NT2/D1 (cell line): ENCODE measurements around the gene PNPLA7.
"Not testable (repeated sequence)": the region's sequence is repeated elsewhere in the genome, so short reads cannot be mapped to it uniquely, and the experiment has no call there.

Experiments used
- DNase-seq: peaks from one replicate; pipeline ENCODE4 v3.0.0-alpha.2; 2011; ENCODE audit warnings: low read depth, low spot score
- H3K27me3 ChIP-seq: 2 replicates; pipeline ENCODE4 v1.6.0; 2011; ENCODE audit warnings: mild to moderate bottlenecking; ENCODE audit not compliant: insufficient read length, insufficient read depth
- H3K36me3 ChIP-seq: 2 replicates; pipeline ENCODE4 v1.6.1; 2011; ENCODE audit warnings: mild to moderate bottlenecking, low read length, mixed read lengths; ENCODE audit not compliant: insufficient read depth, insufficient read length
- H3K4me1 ChIP-seq: 2 replicates; pipeline ENCODE4 v1.5.1; 2011; ENCODE audit not compliant: insufficient read depth, insufficient read length
- H3K4me3 ChIP-seq: 2 replicates; pipeline ENCODE4 v1.5.1; 2011; ENCODE audit warnings: low read depth; ENCODE audit not compliant: insufficient read length
- H3K9ac ChIP-seq: 2 replicates; pipeline ENCODE4 v1.6.0; 2011; ENCODE audit warnings: low read depth; ENCODE audit not compliant: insufficient read length
- H3K9me3 ChIP-seq: 2 replicates; pipeline ENCODE4 v1.5.1; 2011; ENCODE audit warnings: mild to moderate bottlenecking, low read length; ENCODE audit not compliant: insufficient read depth
- SUZ12 ChIP-seq: IDR thresholded peaks from 2 replicates; pipeline ENCODE4 v1.6.1; 2011; ENCODE audit not compliant: insufficient read length, insufficient read depth; ENCODE audit errors: extremely low read depth
- YY1 ChIP-seq: IDR thresholded peaks from 2 replicates; pipeline ENCODE4 v1.6.1; 2011; ENCODE audit not compliant: insufficient read length, insufficient read depth
- ZNF274 ChIP-seq: IDR thresholded peaks from 2 replicates; pipeline ENCODE4 v1.6.1; 2011; ENCODE audit warnings: mild to moderate bottlenecking, low read depth, low read length

PNPLA7 gene

GRCh38 chr9:137556069-137556838 is 6.1 kb upstream of the PNPLA7 start:
- no peak overlapping the region for H3K9ac ChIP-seq
- no peak for DNase-seq
- no peaks in the 10 kb centered on the region for H3K9me3 ChIP-seq
- H3K36me3 ChIP-seq: peaks cover 66% of the 10 kb centered on the region
- H3K27me3 ChIP-seq: no peaks in the 10 kb centered on the region
- no peak overlapping the region for H3K4me3 ChIP-seq
- no peak for TF ChIP-seq ZNF274
- TF ChIP-seq YY1: no peak
- TF ChIP-seq SUZ12: no peak
- no peaks in the 10 kb centered on the region for H3K4me1 ChIP-seq

- Histone ChIP-seq H3K36me3 (peaks cover 65% of the 10 kb centered on the region), H3K9ac (no peak overlapping the region), H3K9me3 (no peaks in the 10 kb centered on the region), H3K4me1 (no peaks in the 10 kb centered on the region), H3K4me3 (no peak overlapping the region), H3K27me3 (no peaks in the 10 kb centered on the region)
- TF ChIP-seq SUZ12 (no peak), ZNF274 (no peak)
- no peak for DNase-seq
Observed at GRCh38 chr9:137555179-137555578, 5.0 kb upstream of the PNPLA7 start.

GRCh38 chr9:137554349-137554748 is 4.1 kb upstream of the PNPLA7 start:
- Histone ChIP-seq H3K4me3 (no peak overlapping the region), H3K4me1 (peaks cover 2% of the 10 kb centered on the region), H3K9me3 (no peaks in the 10 kb centered on the region), H3K27me3 (no peaks in the 10 kb centered on the region), H3K36me3 (peaks cover 59% of the 10 kb centered on the region), H3K9ac (no peak overlapping the region)
- TF ChIP-seq YY1 (no peak), SUZ12 (no peak), ZNF274 (no peak)
- no peak for DNase-seq

- H3K4me3 ChIP-seq, H3K9me3 ChIP-seq, H3K27me3 ChIP-seq, H3K9ac ChIP-seq, DNase-seq, H3K4me1 ChIP-seq: not testable (repeated sequence)
- H3K36me3 ChIP-seq: peaks cover 57% of the 10 kb centered on the region
Observed at GRCh38 chr9:137553654-137554053, 3.5 kb upstream of the PNPLA7 start.

GRCh38 chr9:137552022-137552768 is 2.0 kb upstream of the PNPLA7 start:
- TF ChIP-seq SUZ12: no peak
- TF ChIP-seq YY1: no peak
- TF ChIP-seq ZNF274: no peak
- H3K27me3 ChIP-seq: no peaks in the 10 kb centered on the region
- H3K9me3 ChIP-seq: no peaks in the 10 kb centered on the region
- H3K9ac ChIP-seq: peak overlapping the region; percentile 97
- peaks cover 48% of the 10 kb centered on the region for H3K36me3 ChIP-seq
- DNase-seq: no peak
- peaks cover 2% of the 10 kb centered on the region for H3K4me1 ChIP-seq
- H3K4me3 ChIP-seq: peak overlapping the region; percentile 97

GRCh38 chr9:137551264-137552021 is 1.2 kb upstream of the PNPLA7 start, which contains the start of gene MRPL41:
MRPL41 (plus strand) TSS chr9:137551879; CDS start chr9:137552082, 203 bp downstream.
- Histone ChIP-seq H3K27me3 (no peaks in the 10 kb centered on the region), H3K4me1 (peaks cover 2% of the 10 kb centered on the region), H3K9ac (peak within 1 kb of the TSS; percentile 97), H3K36me3 (peaks cover 41% of the 10 kb centered on the region), H3K9me3 (peaks cover 6% of the 10 kb centered on the region; the same call in 1 of the 2 replicates), H3K4me3 (peak within 1 kb of the TSS; percentile 97)
- DNase-seq: peak; percentile 88
- TF ChIP-seq SUZ12 (no peak), ZNF274 (no peak), YY1 (no peak)

GRCh38 chr9:137550958-137551263 is 709 bp upstream of the PNPLA7 start:
- not testable (repeated sequence) for H3K27me3 ChIP-seq, H3K4me1 ChIP-seq, DNase-seq
- Histone ChIP-seq H3K9ac (peak overlapping the region; percentile 77), H3K9me3 (peaks cover 12% of the 10 kb centered on the region; the same call in 1 of the 2 replicates), H3K4me3 (peak overlapping the region; percentile 59), H3K36me3 (peaks cover 36% of the 10 kb centered on the region)
